ACC112 (cell line): ENCODE results near the gene MED1.

Source experiments
- H2AFZ ChIP-seq: fragments of 200-600 bp; sonication (generic); one replicate; pipeline ENCODE4 v1.6.0; 2017; ENCODE audit warnings: antibody characterized with exemption, low read length; ENCODE audit not compliant: unreplicated experiment
- H3K27ac ChIP-seq: fragments of 200-600 bp; sonication (generic); 2 replicates; pipeline ENCODE4 v1.5.1; 2014; ENCODE audit warnings: low read depth, mild to moderate bottlenecking, antibody characterized with exemption, low read length, moderate library complexity
- H3K27me3 ChIP-seq: fragments of 200-600 bp; sonication (generic); 2 replicates; pipeline ENCODE4 v1.6.1; 2014; ENCODE audit warnings: mild to moderate bottlenecking, antibody characterized with exemption, low read length, moderate library complexity, mixed read lengths; ENCODE audit not compliant: insufficient read depth
- H3K36me3 ChIP-seq: fragments of 200-600 bp; sonication (generic); 2 replicates; pipeline ENCODE4 v1.6.1; 2016; ENCODE audit warnings: mild to moderate bottlenecking, antibody characterized with exemption, low read length, moderate library complexity, mixed read lengths; ENCODE audit not compliant: insufficient read depth
- H3K4me1 ChIP-seq: fragments of 200-600 bp; sonication (generic); one replicate; pipeline ENCODE4 v1.6.1; 2016; ENCODE audit warnings: low read length, mixed read lengths; ENCODE audit not compliant: insufficient read depth, unreplicated experiment, control insufficient read depth
- H3K4me3 ChIP-seq: fragments of 200-600 bp; sonication (generic); 2 replicates; pipeline ENCODE4 v1.5.1; 2014; ENCODE audit warnings: mild to moderate bottlenecking, low read depth, low read length
- H3K79me2 ChIP-seq: fragments of 200-600 bp; sonication (generic); one replicate; pipeline ENCODE4 v1.6.0; 2016; ENCODE audit warnings: low read length; ENCODE audit not compliant: control insufficient read depth, unreplicated experiment, insufficient read depth

MED1 gene

GRCh38 chr17:39364236-39365025 lies 86.6 kb downstream of the MED1 start:
- Histone ChIP-seq H3K4me3 (peak overlapping the region; percentile 73; the same call in 1 of the 2 replicates), H3K4me1 (peaks cover 8% of the 10 kb centered on the region), H2AFZ (no peak overlapping the region), H3K79me2 (peaks cover 9% of the 10 kb centered on the region), H3K27ac (peak overlapping the region; percentile 51; the same call in 1 of the 2 replicates), H3K36me3 (no peaks in the 10 kb centered on the region), H3K27me3 (no peaks in the 10 kb centered on the region)

GRCh38 chr17:39361064-39361463 lies 90.0 kb downstream of the MED1 start:
- H3K36me3 ChIP-seq: no peaks in the 10 kb centered on the region
- H3K4me1 ChIP-seq: peaks cover 8% of the 10 kb centered on the region
- no peaks in the 10 kb centered on the region for H3K27me3 ChIP-seq
- no peak overlapping the region for H3K27ac ChIP-seq
- no peak overlapping the region for H2AFZ ChIP-seq
- H3K79me2 ChIP-seq: peaks cover 9% of the 10 kb centered on the region
- no peak overlapping the region for H3K4me3 ChIP-seq

GRCh38 chr17:39360537-39360936 lies 90.5 kb downstream of the MED1 start:
- Histone ChIP-seq H3K27me3 (no peaks in the 10 kb centered on the region), H2AFZ (no peak overlapping the region), H3K4me3 (no peak overlapping the region), H3K79me2 (peaks cover 9% of the 10 kb centered on the region), H3K36me3 (no peaks in the 10 kb centered on the region), H3K27ac (no peak overlapping the region), H3K4me1 (peaks cover 7% of the 10 kb centered on the region)

- Histone ChIP-seq H3K27ac (no peak overlapping the region), H3K79me2 (peaks cover 9% of the 10 kb centered on the region)
These were observed 91.1 kb downstream of the MED1 start for GRCh38 chr17:39359994-39360393.

GRCh38 chr17:39357986-39358385 lies 93.1 kb downstream of the MED1 start:
- Histone ChIP-seq H3K36me3 (no peaks in the 10 kb centered on the region), H3K79me2 (peaks cover 2% of the 10 kb centered on the region), H3K4me1 (no peaks in the 10 kb centered on the region), H3K27ac (no peak overlapping the region), H3K27me3 (no peaks in the 10 kb centered on the region), H2AFZ (no peak overlapping the region), H3K4me3 (no peak overlapping the region)

More at GRCh38 chr17:39359994-39360393, 91.1 kb downstream of the MED1 start:
- H3K4me3 ChIP-seq: no peak overlapping the region
- no peak overlapping the region for H2AFZ ChIP-seq
- H3K36me3 ChIP-seq: no peaks in the 10 kb centered on the region
- H3K4me1 ChIP-seq: peaks cover 5% of the 10 kb centered on the region
- H3K27me3 ChIP-seq: no peaks in the 10 kb centered on the region

- H2AFZ ChIP-seq: no peak overlapping the region
- no peaks in the 10 kb centered on the region for H3K36me3 ChIP-seq
- no peaks in the 10 kb centered on the region for H3K4me1 ChIP-seq
- H3K4me3 ChIP-seq: no peak overlapping the region
- no peaks in the 10 kb centered on the region for H3K27me3 ChIP-seq
- H3K79me2 ChIP-seq: peaks cover 2% of the 10 kb centered on the region
- H3K27ac ChIP-seq: no peak overlapping the region
These were observed 93.6 kb downstream of the MED1 start for GRCh38 chr17:39357488-39357887.
